Natural killer cell (primary cell): ENCODE results near the gene SCG5. TPM values are rescaled to one million over a fixed set of nuclear protein-coding genes. Genes with fewer than 3 reads are reported as not detected.

ENCODE experiments used
- ATAC-seq, 3 donors: fragments of 150-1000 bp in 2 of 3; fragments of 200-7000 bp in 1 of 3; cut with Tn5 transposase; 1 replicate in 1 of 3; 2 replicates in 2 of 3; pipeline ENCODE4 v1.10.0; 2021; ENCODE audit warnings: mild to moderate bottlenecking in 2 of 3, moderate library complexity in 2 of 3
- DNase-seq, 2 donors: peaks; one replicate each; pipeline versions ENCODE4 v3.0.0 to v3.0.0-alpha.2; 2013 to 2021; ENCODE audit warnings: mixed read lengths in 1 of 2
- H3K27ac ChIP-seq: one replicate; pipeline ENCODE4 v1.5.1; 2013; ENCODE audit warnings: mild to moderate bottlenecking, low read length
- H3K27me3 ChIP-seq: one replicate; pipeline ENCODE4 v1.6.1; 2013; ENCODE audit warnings: low read length; ENCODE audit not compliant: control insufficient read depth, insufficient read depth
- H3K36me3 ChIP-seq: one replicate; pipeline ENCODE4 v1.6.1; 2013; ENCODE audit warnings: low read length; ENCODE audit not compliant: control insufficient read depth, insufficient read depth
- H3K4me1 ChIP-seq: one replicate; pipeline ENCODE4 v1.6.1; 2013; ENCODE audit warnings: low read length; ENCODE audit not compliant: control insufficient read depth, insufficient read depth
- H3K4me3 ChIP-seq: one replicate; pipeline ENCODE4 v1.5.1; 2013; ENCODE audit warnings: low read length
- H3K9me3 ChIP-seq: one replicate; pipeline ENCODE4 v1.6.1; 2013; ENCODE audit warnings: low read length; ENCODE audit not compliant: control insufficient read depth, insufficient read depth
- H3K27ac Mint-ChIP-seq, 2 donors: one replicate each; pipeline ENCODE4 v1.8.0; 2022; ENCODE audit warnings: mild to moderate bottlenecking in 2 of 2, mixed read lengths in 2 of 2, moderate library complexity in 1 of 2
- H3K27me3 Mint-ChIP-seq, 2 donors: one replicate each; pipeline ENCODE4 v1.8.0; 2022; ENCODE audit warnings: low read depth in 2 of 2, mixed read lengths in 2 of 2
- H3K36me3 Mint-ChIP-seq: one replicate; pipeline ENCODE4 v1.8.0; 2022; ENCODE audit warnings: mixed read lengths
- H3K4me1 Mint-ChIP-seq, 2 donors: one replicate each; pipeline ENCODE4 v1.8.0; 2022; ENCODE audit warnings: mixed read lengths in 2 of 2
- H3K4me3 Mint-ChIP-seq: one replicate; pipeline ENCODE4 v1.8.0; 2022; ENCODE audit warnings: mild to moderate bottlenecking, moderate library complexity, mixed read lengths
- H3K9me3 Mint-ChIP-seq, 2 donors: one replicate each; pipeline ENCODE4 v1.8.0; 2022; ENCODE audit warnings: mixed read lengths in 2 of 2
- WGBS: methylation state at CpG from one replicate; pipeline ENCODE4 v1.1.7; 2013; ENCODE audit warnings: missing lambda C conversion rate; ENCODE audit not compliant: insufficient coverage; 5-methylcytosine and 5-hydroxymethylcytosine counted together
- intact Hi-C: fragments of 100-400 bp; cut with micrococcal nuclease; formaldehyde crosslinking; loops from one replicate; pipeline ENCODE4 v1.14.2; 2022
- total RNA-seq, 4 donors: library from RNA; stranded (reverse); fragments of 120-200 nt in 1 of 4; gene quantifications; one replicate each; pipeline versions ENCODE4 v1.2.3 to v1.2.4, GENCODE V29; 2013 to 2022
- TF ChIP-seq, protein P1 (sequence below): fragments of 200-600 bp; IDR thresholded peaks from one replicate; pipeline ENCODE4 v1.8.0; 2022; ENCODE audit warnings: antibody characterized with exemption

Gene SCG5
- total RNA-seq, 3 donors from 2014 or later (not counting 1 experiment from before 2014, with no cell fraction given) = not detected

DNA sequence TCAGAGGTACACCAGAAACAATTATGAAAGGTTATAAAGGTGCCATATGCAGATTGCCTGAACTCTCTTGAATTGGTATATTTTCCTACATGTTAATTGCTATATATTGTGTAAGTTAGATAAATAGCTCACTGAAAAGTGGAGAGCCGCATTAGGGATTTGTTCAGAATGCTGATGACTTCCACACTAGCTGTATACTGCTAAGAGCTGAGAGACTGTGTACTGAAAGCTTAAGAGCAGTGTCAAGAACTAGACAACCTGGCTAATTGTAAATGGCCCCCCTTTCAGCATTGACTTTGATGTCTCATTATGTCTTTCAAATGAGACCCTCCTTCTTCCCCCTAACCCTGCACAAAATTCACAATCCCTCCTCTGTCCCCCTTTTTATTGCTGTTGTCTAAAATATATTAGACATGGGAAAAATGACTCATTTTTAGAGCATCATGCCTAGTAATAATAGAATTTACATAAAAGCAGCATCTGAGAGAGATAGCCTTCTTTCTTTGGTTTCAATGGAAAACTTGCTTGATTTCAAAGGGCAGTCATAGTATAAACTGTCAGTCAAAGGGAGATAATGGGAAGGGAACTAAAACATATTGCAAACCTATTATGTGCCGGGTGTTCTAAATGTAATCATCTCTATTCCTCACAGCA lies 41.6 kb downstream of the SCG5 start:
- Histone ChIP-seq H3K4me1 (no peaks in the 10 kb centered on the region), H3K9me3 (no peaks in the 10 kb centered on the region), H3K27ac (no peak overlapping the region), H3K27me3 (no peaks in the 10 kb centered on the region), H3K36me3 (no peaks in the 10 kb centered on the region), H3K4me3 (no peak overlapping the region)
- intact Hi-C loops = no loop called here
- no peaks in the 10 kb centered on the region for H3K9me3 Mint-ChIP-seq
- H3K27me3 Mint-ChIP-seq = peaks cover 0 to 2% of the 10 kb centered on the region in 2 donors
- H3K36me3 Mint-ChIP-seq = no peaks in the 10 kb centered on the region
- ATAC-seq (no peak), DNase-seq (no peak)
- no peak overlapping the region for H3K27ac Mint-ChIP-seq
- TF ChIP-seq, protein P1, sequence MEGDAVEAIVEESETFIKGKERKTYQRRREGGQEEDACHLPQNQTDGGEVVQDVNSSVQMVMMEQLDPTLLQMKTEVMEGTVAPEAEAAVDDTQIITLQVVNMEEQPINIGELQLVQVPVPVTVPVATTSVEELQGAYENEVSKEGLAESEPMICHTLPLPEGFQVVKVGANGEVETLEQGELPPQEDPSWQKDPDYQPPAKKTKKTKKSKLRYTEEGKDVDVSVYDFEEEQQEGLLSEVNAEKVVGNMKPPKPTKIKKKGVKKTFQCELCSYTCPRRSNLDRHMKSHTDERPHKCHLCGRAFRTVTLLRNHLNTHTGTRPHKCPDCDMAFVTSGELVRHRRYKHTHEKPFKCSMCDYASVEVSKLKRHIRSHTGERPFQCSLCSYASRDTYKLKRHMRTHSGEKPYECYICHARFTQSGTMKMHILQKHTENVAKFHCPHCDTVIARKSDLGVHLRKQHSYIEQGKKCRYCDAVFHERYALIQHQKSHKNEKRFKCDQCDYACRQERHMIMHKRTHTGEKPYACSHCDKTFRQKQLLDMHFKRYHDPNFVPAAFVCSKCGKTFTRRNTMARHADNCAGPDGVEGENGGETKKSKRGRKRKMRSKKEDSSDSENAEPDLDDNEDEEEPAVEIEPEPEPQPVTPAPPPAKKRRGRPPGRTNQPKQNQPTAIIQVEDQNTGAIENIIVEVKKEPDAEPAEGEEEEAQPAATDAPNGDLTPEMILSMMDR = no peak
- 100% methylated on average over 1 of the region's 2 CpGs for WGBS
- H3K4me3 Mint-ChIP-seq = no peak overlapping the region
- no peaks in the 10 kb centered on the region for H3K4me1 Mint-ChIP-seq

DNA sequence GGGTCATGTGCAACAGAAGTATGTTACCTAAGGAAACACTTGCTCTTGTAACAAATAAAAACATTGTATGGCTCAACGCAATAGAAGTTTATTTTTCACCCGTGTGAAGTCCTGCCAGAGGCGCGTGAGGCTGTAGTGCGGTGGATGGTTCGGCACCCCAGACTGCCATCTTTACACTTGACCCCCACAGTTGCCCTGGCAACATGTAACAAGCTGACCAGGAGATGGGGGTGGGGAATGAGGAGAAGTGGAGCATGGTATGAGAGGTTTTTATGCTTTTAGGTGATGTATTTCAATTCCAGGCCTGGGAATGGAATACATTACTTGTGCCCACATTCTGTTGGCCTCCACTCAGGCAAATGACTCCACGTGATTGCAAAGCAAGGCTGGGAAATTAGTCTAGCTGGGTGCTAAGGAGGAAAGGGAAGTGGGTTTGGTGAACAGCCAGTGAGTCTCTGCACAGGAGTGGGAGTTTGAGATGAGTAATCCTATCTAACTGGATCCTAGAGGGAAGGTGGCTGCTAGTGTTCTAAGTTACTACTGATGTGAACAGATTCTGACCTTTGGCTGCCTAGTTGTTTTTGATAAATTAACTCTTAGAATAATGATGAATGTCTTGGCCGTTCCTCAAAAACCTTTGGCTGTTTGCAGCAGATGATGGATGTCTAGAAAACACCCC lies 42.5 kb downstream of the SCG5 start:
- H3K36me3 Mint-ChIP-seq = no peaks in the 10 kb centered on the region
- TF ChIP-seq, protein P1 = no peak
- intact Hi-C loops = no loop called here
- no peaks in the 10 kb centered on the region for H3K4me1 Mint-ChIP-seq
- no peaks in the 10 kb centered on the region for H3K9me3 ChIP-seq
- H3K4me1 ChIP-seq = no peaks in the 10 kb centered on the region
- peaks cover 0 to 2% of the 10 kb centered on the region in 2 donors for H3K27me3 Mint-ChIP-seq
- H3K4me3 ChIP-seq = no peak overlapping the region
- H3K27ac Mint-ChIP-seq = no peak overlapping the region
- ATAC-seq (no peak), DNase-seq (no peak)
- H3K9me3 Mint-ChIP-seq = no peaks in the 10 kb centered on the region
- H3K27me3 ChIP-seq = no peaks in the 10 kb centered on the region
- no peak overlapping the region for H3K27ac ChIP-seq
- no peak overlapping the region for H3K4me3 Mint-ChIP-seq
- no peaks in the 10 kb centered on the region for H3K36me3 ChIP-seq
- WGBS = 71% methylated on average over 7 of the region's 8 CpGs

DNA sequence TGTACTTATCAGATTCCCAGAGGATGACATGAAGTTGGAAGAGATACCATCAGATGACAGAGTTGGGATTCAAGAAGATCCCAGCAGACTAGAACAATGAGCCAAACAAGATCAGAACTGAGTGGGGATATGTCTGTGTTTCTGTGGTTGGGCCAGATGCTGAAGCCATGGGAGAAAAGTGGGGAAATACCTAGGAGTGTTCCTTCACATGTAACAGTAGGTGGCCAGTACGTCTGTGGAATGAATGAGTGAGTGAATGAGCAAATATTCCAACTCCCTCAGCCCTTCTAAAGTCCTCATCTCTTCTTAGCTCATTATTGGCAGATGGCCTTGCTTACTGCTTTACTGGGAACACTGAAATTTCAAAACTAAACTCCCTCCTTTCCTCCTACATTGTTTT lies 44.1 kb downstream of the SCG5 start:
- no peak overlapping the region for H3K4me3 ChIP-seq
- TF ChIP-seq, protein P1 = no peak
- no peak for ATAC-seq
- no peaks in the 10 kb centered on the region for H3K27me3 ChIP-seq
- DNase-seq = no peak
- H3K36me3 ChIP-seq = no peaks in the 10 kb centered on the region
- Mint-ChIP-seq H3K9me3 (no peaks in the 10 kb centered on the region), H3K36me3 (no peaks in the 10 kb centered on the region), H3K4me1 (no peaks in the 10 kb centered on the region), H3K4me3 (no peak overlapping the region), H3K27me3 (peaks cover 0 to 5% of the 10 kb centered on the region in 2 donors), H3K27ac (no peak overlapping the region)
- H3K27ac ChIP-seq = no peak overlapping the region
- no peaks in the 10 kb centered on the region for H3K9me3 ChIP-seq
- 80% methylated on average over 1 of the region's 1 CpG for WGBS
- no peaks in the 10 kb centered on the region for H3K4me1 ChIP-seq
- intact Hi-C loops = no loop called here
